Spleen (tissue), 7 donors: ENCODE results near the gene SIVA1.

ENCODE experiments used
- CTCF ChIP-seq, 11 experiments: fragments of 200-600 bp in 7 of 11; fragments of 450-650 bp in 4 of 11; sonication (generic) in 4 of 11; IDR thresholded peaks in 8 of 11; conservative IDR thresholded peaks in 3 of 11; 1 replicate in 7 of 11; 2 replicates in 4 of 11; pipeline versions ENCODE4 v1.4.0 to v1.8.0; 2016 to 2021; ENCODE audit warnings: antibody characterized with exemption in 11 of 11, inconsistent platforms in 4 of 11, mild to moderate bottlenecking in 1 of 11
- POLR2A ChIP-seq, 3 donors: fragments of 450-650 bp; IDR thresholded peaks; one replicate each; pipeline ENCODE4 v1.5.1; 2017; ENCODE audit warnings: antibody characterized with exemption in 3 of 3, mild to moderate bottlenecking in 1 of 3
- POLR2AphosphoS5 ChIP-seq, 3 donors: sonication (generic); formaldehyde crosslinking; IDR thresholded peaks; one replicate each; pipeline ENCODE4 v1.5.1; 2017; ENCODE audit warnings: antibody characterized with exemption in 3 of 3
- donor health status: DM: no; HTN: no; CAD: no; lungs with moderate emphysema.
- donor health status: DM: no; HTN: no; CAD: no.
- donor health status: DM: no; HTN: no; CAD: no.

GRCh38 chr14:104806625-104807465 is 53.9 kb downstream of the SIVA1 start:
- TF ChIP-seq CTCF (IDR thresholded peaks at IDR 0.05 in 8 of 11, conservative IDR thresholded peaks at IDR 0.05 in 3 of 11): no peak
- no peak for TF ChIP-seq POLR2AphosphoS5 (IDR thresholded peaks at IDR 0.05)
- no peak for TF ChIP-seq POLR2A (IDR thresholded peaks at IDR 0.05)
